ENCODE measurements around the gene REC8. TPM values are rescaled to one million over a fixed set of nuclear protein-coding genes. Genes with fewer than 3 reads are reported as not detected.
A peak's percentile ranks its signal among the peaks of the same experiment; 100 is the strongest.

REC8 gene
- total and polyA plus RNA-seq, 2 of the 13 experiments (the other 11 are each of a cell fraction or from before 2014, with no cell fraction given), result 3.4 to 14.7 TPM

DNA sequence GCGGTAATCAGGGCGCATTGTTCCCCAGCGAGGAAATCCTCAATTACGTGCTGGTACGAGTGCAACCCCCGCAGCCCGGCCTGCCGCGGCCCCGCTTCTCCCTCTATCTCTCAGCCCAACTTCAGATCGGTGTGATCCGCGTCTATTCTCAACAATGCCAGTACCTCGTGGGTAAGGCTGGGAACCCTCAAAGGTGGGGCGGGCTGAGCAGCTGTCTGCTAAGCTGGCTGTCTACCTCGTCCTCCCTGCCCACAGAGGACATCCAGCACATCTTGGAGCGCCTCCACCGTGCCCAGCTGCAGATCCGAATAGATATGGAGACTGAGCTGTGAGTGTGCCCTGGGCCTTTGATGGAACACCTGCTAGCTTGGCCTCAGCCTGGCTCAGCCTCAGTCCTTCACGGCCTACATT is 996 bp downstream of the REC8 start:
- Histone ChIP-seq H3K36me3 (replicated peaks in 1 of 2; ENCODE audit: control insufficient read depth in 1 of 2, insufficient read depth in 2 of 2, low read length in 2 of 2) (peaks cover 4 to 9% of the 10 kb centered on the region in 2 experiments; a peak in 3 of 5 replicates), H3K27me3 (ENCODE audit: control insufficient read depth in 1 of 2, insufficient read depth in 2 of 2, low read length in 2 of 2) (no peaks in the 10 kb centered on the region), H2AFZ (ENCODE audit: low read length) (no peak overlapping the region), H3K79me2 (ENCODE audit: insufficient read depth, low read length) (no peaks in the 10 kb centered on the region), H4K20me1 (ENCODE audit: insufficient read depth, low read length) (no peaks in the 10 kb centered on the region), H3K9ac (ENCODE audit: insufficient read depth, low read depth, low read length) (no peak overlapping the region), H3K4me3 (replicated peaks in 1 of 3; ENCODE audit: insufficient read depth in 1 of 3, low read depth in 2 of 3, low read length in 3 of 3) (no peak overlapping the region), H3K4me2 (ENCODE audit: low read depth, low read length) (no peak overlapping the region), H3K27ac (ENCODE audit: extremely low read length, insufficient read depth, low read length) (no peak overlapping the region), H3K4me1 (ENCODE audit: insufficient read depth, low read length) (no peaks in the 10 kb centered on the region), H3K9me3 (ENCODE audit: low read length) (no peaks in the 10 kb centered on the region)
- in situ Hi-C loops (cut with HindIII; ENCODE audit: extremely low pct_ligation_motif_present, low pct_unique_long_range_greater_than_20kb) (no loop called here), intact Hi-C loops (cut with micrococcal nuclease; ENCODE audit: unreplicated experiment) (no loop called here)
- FAIRE-seq (no peak), ATAC-seq (peak; percentile 12), DNase-seq (ENCODE audit: low spot score) (no peak)
- POLR2A ChIA-PET, result interaction anchor here (1.0 to 3.3 kb wide), 4 partner anchors 8 to 26 kb away, joined by 3 to 13 read pairs (median 8); partner anchors contain the start of genes IRF9, PSME2 and RNF31
- WGBS (ENCODE audit: low lambda C conversion rate), result 92% methylated on average over 20 of the region's 20 CpGs
- CTCF ChIA-PET (ENCODE audit: low intra/inter-chr PET ratio, low total read pairs), result no interaction called here
- no TSS peak for BruUV-seq (replicated peaks)
- TF ChIP-seq ZNF251 (CRISPR knock-in tag; IDR thresholded peaks at IDR 0.05) (no peak), NRL (CRISPR knock-in tag; IDR thresholded peaks at IDR 0.05; ENCODE audit: borderline replicate concordance) (no peak), AGO2 (optimal IDR thresholded peaks at IDR 0.05; ENCODE audit: low read depth, low read length) (peak; percentile 34), CHD2 (IDR thresholded peaks at IDR 0.05; ENCODE audit: low read depth, low read length) (no peak), ZNF564 (CRISPR knock-in tag; IDR thresholded peaks at IDR 0.05) (no peak), MLXIP (CRISPR knock-in tag; IDR thresholded peaks at IDR 0.05; ENCODE audit: borderline replicate concordance) (no peak), ZNF746 (CRISPR knock-in tag; IDR thresholded peaks at IDR 0.05) (no peak), ZNF644 (CRISPR knock-in tag; IDR thresholded peaks at IDR 0.05; ENCODE audit: low read depth) (no peak), JUN (CRISPR knock-in tag; IDR thresholded peaks at IDR 0.05) (no peak), ZNF724P (CRISPR knock-in tag; IDR thresholded peaks at IDR 0.05; ENCODE audit: borderline replicate concordance) (no peak), POLR2G (IDR thresholded peaks at IDR 0.05; ENCODE audit: low read depth, low read length) (peak; percentile 23), ZNF333 (CRISPR knock-in tag; IDR thresholded peaks at IDR 0.05; ENCODE audit: borderline replicate concordance) (no peak), ZNF441 (CRISPR knock-in tag; IDR thresholded peaks at IDR 0.05; ENCODE audit: borderline replicate concordance) (no peak), ZFY (CRISPR knock-in tag; IDR thresholded peaks at IDR 0.05) (no peak), GABPB1 (CRISPR knock-in tag; IDR thresholded peaks at IDR 0.05) (0 out of 2 replicates have a peak, but pooled peaks have one; percentile 9), ZBTB38 (CRISPR knock-in tag; IDR thresholded peaks at IDR 0.05) (peak; percentile 76), STAT6 (CRISPR knock-in tag; IDR thresholded peaks at IDR 0.05; ENCODE audit: borderline replicate concordance) (no peak)
- TF ChIP-seq, protein P1, sequence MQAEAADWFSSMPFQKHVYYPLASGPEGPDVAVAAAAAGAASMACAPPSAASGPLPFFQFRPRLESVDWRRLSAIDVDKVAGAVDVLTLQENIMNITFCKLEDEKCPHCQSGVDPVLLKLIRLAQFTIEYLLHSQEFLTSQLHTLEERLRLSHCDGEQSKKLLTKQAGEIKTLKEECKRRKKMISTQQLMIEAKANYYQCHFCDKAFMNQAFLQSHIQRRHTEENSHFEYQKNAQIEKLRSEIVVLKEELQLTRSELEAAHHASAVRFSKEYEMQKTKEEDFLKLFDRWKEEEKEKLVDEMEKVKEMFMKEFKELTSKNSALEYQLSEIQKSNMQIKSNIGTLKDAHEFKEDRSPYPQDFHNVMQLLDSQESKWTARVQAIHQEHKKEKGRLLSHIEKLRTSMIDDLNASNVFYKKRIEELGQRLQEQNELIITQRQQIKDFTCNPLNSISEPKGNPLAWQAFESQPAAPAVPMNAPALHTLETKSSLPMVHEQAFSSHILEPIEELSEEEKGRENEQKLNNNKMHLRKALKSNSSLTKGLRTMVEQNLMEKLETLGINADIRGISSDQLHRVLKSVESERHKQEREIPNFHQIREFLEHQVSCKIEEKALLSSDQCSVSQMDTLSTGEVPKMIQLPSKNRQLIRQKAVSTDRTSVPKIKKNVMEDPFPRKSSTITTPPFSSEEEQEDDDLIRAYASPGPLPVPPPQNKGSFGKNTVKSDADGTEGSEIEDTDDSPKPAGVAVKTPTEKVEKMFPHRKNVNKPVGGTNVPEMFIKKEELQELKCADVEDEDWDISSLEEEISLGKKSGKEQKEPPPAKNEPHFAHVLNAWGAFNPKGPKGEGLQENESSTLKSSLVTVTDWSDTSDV (CRISPR knock-in tag; IDR thresholded peaks at IDR 0.05), result 0 out of 2 replicates have a peak, but pooled peaks have one; percentile 31

Measured in HepG2 (cell line).